ENCODE data around the gene ME3.

GRCh38 chr11:86482692-86483091 is 189.7 kb downstream of the ME3 start:
- no peak for TF ChIP-seq CTCF (IDR thresholded peaks at IDR 0.05)
- TF ChIP-seq EZH2 (IDR thresholded peaks at IDR 0.05; ENCODE audit: borderline replicate concordance, insufficient read depth, low read depth, low read length, poor library complexity, severe bottlenecking) = no peak
